Measurements from ENCODE around the gene ARSG.
A peak's percentile ranks its signal among the peaks of the same experiment; 100 is the strongest.
"Not testable (repeated sequence)": the region's sequence is repeated elsewhere in the genome, so short reads cannot be mapped to it uniquely, and the experiment has no call there.

Gene ARSG

DNA sequence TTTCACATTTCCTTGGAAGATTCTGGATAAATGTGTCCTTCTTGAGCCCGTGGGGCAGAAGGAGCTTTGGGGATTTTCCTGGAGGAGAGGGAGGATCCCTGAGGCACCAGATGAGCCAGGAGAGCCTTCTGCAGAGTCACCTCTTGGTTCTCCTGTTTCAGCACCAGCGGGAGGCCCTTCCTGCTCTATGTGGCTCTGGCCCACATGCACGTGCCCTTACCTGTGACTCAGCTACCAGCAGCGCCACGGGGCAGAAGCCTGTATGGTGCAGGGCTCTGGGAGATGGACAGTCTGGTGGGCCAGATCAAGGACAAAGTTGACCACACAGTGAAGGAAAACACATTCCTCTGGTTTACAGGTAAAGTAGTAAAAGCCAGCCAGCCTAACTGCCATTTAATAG lies 77.1 kb downstream of the ARSG start:
- no peak overlapping the region for H3K4me3 ChIP-seq
- no peak overlapping the region for H3K27ac ChIP-seq
- DNase-seq (ENCODE audit: low spot score): no peak
- no peak for TF ChIP-seq CTCF (IDR thresholded peaks at IDR 0.05)

GRCh38 chr17:68375566-68375965 lies 84.3 kb downstream of the ARSG start:
- H3K4me3 ChIP-seq: no peak overlapping the region
- TF ChIP-seq CTCF (IDR thresholded peaks at IDR 0.05): no peak

GRCh38 chr17:68376178-68376577 lies 84.9 kb downstream of the ARSG start:
- H3K27ac ChIP-seq; DNase-seq (ENCODE audit: low spot score); H3K4me3 ChIP-seq: not testable (repeated sequence)

More at GRCh38 chr17:68375566-68375965, 84.3 kb downstream of the ARSG start:
- H3K27ac ChIP-seq: no peak overlapping the region
- no peak for DNase-seq (ENCODE audit: low spot score)

DNA sequence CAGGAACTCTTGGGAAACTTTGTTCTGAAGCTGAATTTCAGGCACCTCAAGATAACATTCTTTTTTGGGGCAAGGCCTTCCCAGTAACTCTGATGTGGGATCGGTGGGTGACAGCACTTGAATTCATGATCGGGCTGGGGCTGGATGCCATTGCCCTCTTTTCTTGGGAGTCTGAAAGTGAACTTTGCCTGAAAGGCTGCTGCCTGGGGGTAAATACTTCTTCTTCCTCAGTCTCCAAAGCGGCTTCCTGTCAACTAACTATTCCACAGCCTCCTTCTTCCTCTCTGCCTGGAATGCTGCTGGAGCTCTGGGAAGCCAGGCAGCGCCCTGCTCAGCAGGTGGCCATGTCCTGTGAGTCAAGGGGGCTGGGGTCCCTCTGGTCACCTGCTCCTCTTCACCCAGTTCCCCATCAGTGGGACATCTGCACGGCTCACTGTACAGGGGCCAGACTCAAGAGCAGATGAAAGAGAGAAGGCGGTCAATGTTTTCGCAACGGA lies 86.5 kb downstream of the ARSG start:
- Histone ChIP-seq H3K27ac (peak overlapping the region; percentile 83 to 95), H3K4me3 (peak overlapping the region; percentile 28)
- no peak for DNase-seq (ENCODE audit: low spot score)
- TF ChIP-seq CTCF (IDR thresholded peaks at IDR 0.05): no peak

GRCh38 chr17:68378268-68379176 lies 87.2 kb downstream of the ARSG start:
- peak; percentile 96 for DNase-seq (ENCODE audit: low spot score)
- no peak for TF ChIP-seq CTCF (IDR thresholded peaks at IDR 0.05)
- peak overlapping the region; percentile 83 to 95 for H3K27ac ChIP-seq
- peak overlapping the region; percentile 28 for H3K4me3 ChIP-seq

DNA sequence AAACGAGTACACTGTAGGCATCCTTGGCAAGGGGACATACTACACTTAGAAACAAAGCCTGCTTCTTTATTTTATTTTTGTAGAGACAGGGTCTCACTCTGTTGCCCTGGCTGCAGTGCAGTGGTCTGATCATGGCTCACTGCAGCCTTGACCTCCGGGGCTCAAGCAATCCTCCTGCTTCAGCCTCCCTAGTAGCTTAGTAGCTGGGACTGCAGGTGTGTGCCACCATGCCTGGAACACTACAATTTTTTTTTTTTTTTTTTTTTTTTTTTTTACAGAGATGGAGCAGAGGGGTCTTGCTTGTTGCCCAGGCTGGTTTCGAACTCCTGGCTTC lies 87.8 kb downstream of the ARSG start:
- no peak for DNase-seq (ENCODE audit: low spot score)
- TF ChIP-seq CTCF (IDR thresholded peaks at IDR 0.05): no peak
- H3K27ac ChIP-seq: peak overlapping the region; percentile 83 to 95
- H3K4me3 ChIP-seq: no peak overlapping the region

DNA sequence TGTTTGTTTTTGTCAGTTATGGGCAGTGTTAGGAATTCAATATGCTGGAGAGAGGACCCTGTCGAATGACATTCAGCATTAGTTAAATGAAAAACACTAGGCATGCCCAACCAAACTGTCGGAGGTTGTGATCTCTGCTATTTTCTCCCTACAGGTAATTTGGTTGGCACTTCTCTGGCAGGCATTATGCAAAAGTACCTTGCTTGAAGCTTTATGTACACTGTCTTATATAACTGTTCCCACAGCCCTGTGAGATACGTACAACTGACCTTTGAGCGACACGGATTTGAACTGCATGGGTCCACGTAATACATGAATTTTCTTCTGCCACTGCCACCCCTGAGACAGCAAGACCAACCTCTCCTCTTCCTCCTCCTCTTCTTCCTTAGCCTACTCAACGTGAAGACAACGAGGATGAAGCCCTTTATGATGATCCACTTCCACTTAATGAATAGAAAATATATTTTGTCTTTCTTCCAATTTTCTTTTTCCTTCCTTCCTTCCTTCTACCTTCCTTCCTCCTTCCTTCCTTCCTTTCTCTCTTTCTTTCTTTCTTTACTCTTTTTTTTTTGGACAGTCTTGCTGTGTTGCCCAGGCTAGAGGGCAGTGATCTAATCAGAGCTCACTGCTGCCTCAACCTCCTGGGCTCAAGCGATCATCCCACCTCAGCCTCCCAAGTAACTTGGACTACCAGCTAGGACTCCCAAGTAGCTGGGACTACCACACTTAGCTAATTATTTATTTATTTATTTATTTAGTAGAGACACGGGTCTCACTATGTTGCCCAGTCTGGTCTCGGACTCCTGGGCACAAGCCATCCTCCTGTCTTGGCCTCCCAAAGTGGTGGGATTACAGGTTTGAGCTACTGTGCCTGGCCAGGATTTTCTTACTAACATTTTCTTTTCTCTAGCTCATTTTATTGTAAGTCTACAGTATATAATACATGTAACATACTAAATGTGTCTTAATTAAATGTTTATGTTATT lies 88.7 kb downstream of the ARSG start:
- no peak overlapping the region for H3K4me3 ChIP-seq
- no peak for TF ChIP-seq CTCF (IDR thresholded peaks at IDR 0.05)
- no peak for DNase-seq (ENCODE audit: low spot score)
- H3K27ac ChIP-seq: peak overlapping the region in 1 of 2 donors; percentile 95
